Hippocampal formation (tissue), 2 donors: ENCODE data around the gene LMNB1.
A peak's percentile ranks its signal among the peaks of the same experiment; 100 is the strongest.

ENCODE experiments used
- DNase-seq, 2 donors: peaks; one replicate each; lab custom pipeline; 2025; lab: John Stamatoyannopoulos, UW

The LMNB1 gene

GRCh38 chr5:126855266-126855665 lies 78.3 kb downstream of the LMNB1 start:
- no peak for DNase-seq

GRCh38 chr5:126857472-126858410 lies 80.8 kb downstream of the LMNB1 start:
- DNase-seq: no peak

GRCh38 chr5:126858441-126858840 lies 81.5 kb downstream of the LMNB1 start:
- DNase-seq: no peak

- no peak for DNase-seq
Measured at GRCh38 chr5:126863402-126863801, 86.5 kb downstream of the LMNB1 start.

- DNase-seq: no peak
Measured at GRCh38 chr5:126864042-126864688, 87.2 kb downstream of the LMNB1 start.

GRCh38 chr5:126865299-126865698 lies 88.4 kb downstream of the LMNB1 start:
- peak in 1 of 2 donors; percentile 16 for DNase-seq

- no peak for DNase-seq
Measured at GRCh38 chr5:126866851-126867636, 90.1 kb downstream of the LMNB1 start.

GRCh38 chr5:126868338-126869004 lies 91.5 kb downstream of the LMNB1 start:
- DNase-seq: no peak

- DNase-seq: no peak
Measured at GRCh38 chr5:126869005-126869451, 92.1 kb downstream of the LMNB1 start.

GRCh38 chr5:126871441-126871840 lies 94.5 kb downstream of the LMNB1 start:
- no peak for DNase-seq

- DNase-seq: no peak
Measured at GRCh38 chr5:126872561-126873354, 95.8 kb downstream of the LMNB1 start.

GRCh38 chr5:126875303-126875785 lies 98.4 kb downstream of the LMNB1 start:
- no peak for DNase-seq

GRCh38 chr5:126877602-126878001 lies 100.7 kb downstream of the LMNB1 start:
- no peak for DNase-seq

GRCh38 chr5:126878085-126878484 lies 101.1 kb downstream of the LMNB1 start:
- DNase-seq: no peak

- DNase-seq: no peak
Measured at GRCh38 chr5:126878634-126879033, 101.7 kb downstream of the LMNB1 start.

GRCh38 chr5:126881821-126882600 lies 105.1 kb downstream of the LMNB1 start:
- DNase-seq: no peak

- no peak for DNase-seq
Measured at GRCh38 chr5:126883564-126884245, 106.8 kb downstream of the LMNB1 start.

GRCh38 chr5:126884269-126884819 lies 107.4 kb downstream of the LMNB1 start:
- DNase-seq: no peak
